Cardiac fibroblast (primary cell): ENCODE measurements around the gene DGCR6.
"Not testable (repeated sequence)": the region's sequence is repeated elsewhere in the genome, so short reads cannot be mapped to it uniquely, and the experiment has no call there.

Experiments used
- DNase-seq, 2 donors: peaks; one replicate each; pipeline versions ENCODE4 v3.0.0 to v3.0.0-alpha.2; 2010; ENCODE audit warnings: low read depth in 2 of 2
- H3K4me3 ChIP-seq, 2 donors: replicated peaks in 1 of 2; 1 replicate in 1 of 2; 2 replicates in 1 of 2; pipeline ENCODE4 v1.5.1; 2011; ENCODE audit warnings: low read depth in 2 of 2, low read length in 2 of 2, mild to moderate bottlenecking in 2 of 2, moderate library complexity in 1 of 2
- TF ChIP-seq, protein P1 (sequence below): IDR thresholded peaks from one replicate; pipeline ENCODE4 v1.5.1; 2011; ENCODE audit warnings: low read depth, mild to moderate bottlenecking, low read length, inconsistent platforms

DGCR6 gene

DNA sequence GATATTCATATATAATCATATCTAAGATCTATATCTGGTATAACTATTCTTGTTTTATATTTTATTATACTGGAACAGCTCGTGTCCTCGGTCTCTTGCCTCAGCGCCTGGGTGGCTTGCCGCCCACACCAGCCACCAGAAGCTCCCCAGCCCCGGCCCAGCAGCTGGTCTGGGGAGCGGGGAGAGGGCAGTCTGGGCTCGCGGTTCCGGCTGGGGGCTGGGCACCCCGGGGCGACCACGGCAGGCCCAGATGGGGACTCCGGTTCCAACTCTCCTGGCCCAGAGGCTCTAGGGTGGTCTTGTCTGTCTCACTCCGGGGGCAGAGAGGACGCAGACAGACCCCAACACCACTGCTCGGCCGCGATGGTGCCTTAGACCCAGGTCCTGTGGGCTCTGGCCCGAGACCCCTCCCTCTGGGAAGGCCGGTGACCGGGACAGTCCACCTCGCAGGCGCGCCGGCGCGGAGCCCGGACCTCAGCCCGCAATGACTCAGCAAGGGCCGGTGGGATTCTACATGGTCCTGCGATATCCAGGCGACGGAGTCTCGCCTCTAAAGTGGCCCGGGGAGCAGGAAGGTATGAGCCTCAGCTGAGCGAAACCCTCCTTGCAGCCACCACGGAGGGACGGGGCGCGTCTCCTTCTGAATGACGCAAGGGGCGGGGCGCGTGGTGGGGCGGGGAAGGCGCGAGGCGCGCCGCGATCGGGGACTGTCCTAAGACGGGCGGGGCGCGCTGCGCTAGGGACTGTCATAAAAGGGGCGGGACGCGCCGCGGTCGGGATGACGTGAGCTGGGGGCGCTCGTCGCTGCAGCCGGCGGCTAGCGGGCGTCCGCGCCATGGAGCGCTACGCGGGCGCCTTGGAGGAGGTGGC, at the start of gene DGCR6:
Gene DGCR6 (plus strand): TSS at position 781 of the 870 bp plus-strand sequence. CDS start 55 bp downstream, at position 836.
- TF ChIP-seq, protein P1, sequence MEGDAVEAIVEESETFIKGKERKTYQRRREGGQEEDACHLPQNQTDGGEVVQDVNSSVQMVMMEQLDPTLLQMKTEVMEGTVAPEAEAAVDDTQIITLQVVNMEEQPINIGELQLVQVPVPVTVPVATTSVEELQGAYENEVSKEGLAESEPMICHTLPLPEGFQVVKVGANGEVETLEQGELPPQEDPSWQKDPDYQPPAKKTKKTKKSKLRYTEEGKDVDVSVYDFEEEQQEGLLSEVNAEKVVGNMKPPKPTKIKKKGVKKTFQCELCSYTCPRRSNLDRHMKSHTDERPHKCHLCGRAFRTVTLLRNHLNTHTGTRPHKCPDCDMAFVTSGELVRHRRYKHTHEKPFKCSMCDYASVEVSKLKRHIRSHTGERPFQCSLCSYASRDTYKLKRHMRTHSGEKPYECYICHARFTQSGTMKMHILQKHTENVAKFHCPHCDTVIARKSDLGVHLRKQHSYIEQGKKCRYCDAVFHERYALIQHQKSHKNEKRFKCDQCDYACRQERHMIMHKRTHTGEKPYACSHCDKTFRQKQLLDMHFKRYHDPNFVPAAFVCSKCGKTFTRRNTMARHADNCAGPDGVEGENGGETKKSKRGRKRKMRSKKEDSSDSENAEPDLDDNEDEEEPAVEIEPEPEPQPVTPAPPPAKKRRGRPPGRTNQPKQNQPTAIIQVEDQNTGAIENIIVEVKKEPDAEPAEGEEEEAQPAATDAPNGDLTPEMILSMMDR = no peak
- DNase-seq = no peak
- no peak within 1 kb of the TSS for H3K4me3 ChIP-seq

DNA sequence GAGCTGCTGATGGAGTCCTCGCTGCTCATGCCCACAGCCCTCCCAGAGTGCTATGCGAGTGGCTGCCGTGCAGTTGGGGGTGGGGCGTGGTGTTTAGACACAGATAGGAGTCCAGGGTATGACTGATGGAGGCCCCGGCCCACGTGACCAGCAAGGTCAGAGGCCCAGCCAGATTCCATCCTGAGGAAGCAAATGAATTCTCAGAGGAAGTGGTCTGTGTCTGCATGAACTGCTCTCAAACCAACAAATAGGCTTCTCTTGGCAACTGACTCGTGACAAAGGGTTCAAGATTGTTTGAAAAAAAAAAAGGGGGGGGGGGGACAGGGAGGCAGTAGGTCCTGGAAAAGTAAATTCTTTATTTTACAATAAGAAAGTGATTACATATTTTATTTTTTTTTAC, 46.8 kb upstream of the DGCR6 start:
- H3K4me3 ChIP-seq, DNase-seq: not testable (repeated sequence)

DNA sequence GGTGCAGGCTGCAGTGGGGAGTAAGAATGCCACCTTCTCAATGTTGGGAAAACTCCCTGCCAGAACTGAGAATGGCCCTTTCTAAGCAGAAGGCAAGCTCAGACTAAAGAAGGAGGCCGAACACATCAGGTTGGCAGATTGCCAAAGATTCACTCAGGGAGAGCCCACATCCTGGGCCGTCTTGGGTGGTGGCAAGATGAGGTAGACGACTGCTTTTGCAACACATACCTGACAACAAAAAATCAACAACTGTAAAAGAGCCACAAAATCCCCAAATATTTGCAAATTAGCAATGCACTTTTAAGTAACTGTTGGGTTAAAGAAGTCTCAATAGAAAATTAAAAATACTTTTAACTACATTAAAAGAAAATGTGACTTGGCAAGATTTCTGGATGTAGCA, 24.9 kb upstream of the DGCR6 start:
- not testable (repeated sequence) for DNase-seq, H3K4me3 ChIP-seq

DNA sequence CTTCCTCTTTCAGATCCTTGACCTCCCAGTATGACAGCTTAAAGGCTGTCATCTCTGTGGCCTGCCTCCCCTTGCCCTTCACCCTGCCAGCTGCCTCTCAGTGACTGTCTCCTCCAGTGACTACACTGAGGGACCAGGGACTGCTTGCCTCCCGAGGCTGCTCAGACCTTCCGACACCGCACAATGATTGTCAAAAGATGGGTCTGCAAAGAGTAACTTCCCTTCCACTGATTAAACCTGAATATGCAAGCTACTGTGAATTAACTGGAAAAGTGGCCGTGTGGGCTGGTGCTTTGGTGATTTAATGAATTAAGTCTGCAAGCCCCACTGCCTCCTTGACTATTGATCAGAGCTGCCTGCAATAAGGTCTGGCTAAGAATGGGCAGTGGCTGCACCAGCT, 21.7 kb upstream of the DGCR6 start:
- not testable (repeated sequence) for H3K4me3 ChIP-seq, DNase-seq

DNA sequence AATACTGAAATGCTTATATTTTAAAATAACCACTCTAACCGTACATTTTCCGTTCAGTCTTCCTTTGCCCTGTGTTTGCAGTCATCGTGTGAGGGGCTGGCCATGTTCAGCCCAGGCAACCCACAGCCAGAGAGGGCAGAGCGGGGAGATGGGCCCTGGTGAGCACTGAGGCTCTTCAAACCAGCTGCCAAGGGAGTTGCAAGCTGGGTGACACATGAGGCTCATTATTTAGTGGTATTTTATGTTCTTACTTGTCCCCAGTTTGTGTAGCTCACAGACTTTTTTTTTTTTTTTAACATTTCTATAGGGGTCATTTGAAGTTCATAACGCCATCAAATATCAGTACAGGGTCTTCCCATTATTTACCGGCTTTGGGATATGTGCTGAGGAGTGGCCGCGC, 18.0 kb upstream of the DGCR6 start:
- H3K4me3 ChIP-seq = no peak overlapping the region
- TF ChIP-seq, protein P1 = no peak
- no peak for DNase-seq

DNA sequence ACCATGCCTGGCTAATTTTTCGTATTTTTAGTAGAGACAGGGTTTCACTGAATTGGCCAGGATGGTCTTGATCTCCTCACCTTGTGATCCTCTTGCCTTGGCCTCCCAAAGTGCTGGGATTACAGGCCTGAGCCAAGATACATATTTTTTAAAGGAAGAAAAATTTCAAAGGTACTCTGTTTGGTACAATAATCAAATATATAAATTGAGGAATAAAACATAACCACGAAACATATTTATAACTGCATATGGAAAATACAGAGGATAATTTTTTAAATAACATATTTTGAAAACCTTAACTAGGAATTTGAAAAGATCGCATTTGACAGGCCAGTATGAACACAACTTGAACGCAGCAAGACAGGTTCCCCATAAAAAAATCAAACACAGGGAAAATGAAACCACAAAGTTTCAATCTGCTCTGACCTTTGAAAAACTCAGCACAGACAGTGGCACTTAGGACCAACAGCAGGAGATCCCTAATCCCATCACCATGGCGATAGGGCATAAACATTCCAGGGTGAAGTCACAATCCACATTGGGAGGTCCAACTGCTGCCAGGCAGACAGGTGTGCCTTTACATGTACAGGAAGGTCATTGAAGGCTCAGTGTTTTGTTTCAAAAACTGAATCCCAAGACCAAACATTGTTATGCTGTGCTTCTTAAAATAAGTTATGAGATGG, 15.5 kb upstream of the DGCR6 start:
- DNase-seq, H3K4me3 ChIP-seq: not testable (repeated sequence)

DNA sequence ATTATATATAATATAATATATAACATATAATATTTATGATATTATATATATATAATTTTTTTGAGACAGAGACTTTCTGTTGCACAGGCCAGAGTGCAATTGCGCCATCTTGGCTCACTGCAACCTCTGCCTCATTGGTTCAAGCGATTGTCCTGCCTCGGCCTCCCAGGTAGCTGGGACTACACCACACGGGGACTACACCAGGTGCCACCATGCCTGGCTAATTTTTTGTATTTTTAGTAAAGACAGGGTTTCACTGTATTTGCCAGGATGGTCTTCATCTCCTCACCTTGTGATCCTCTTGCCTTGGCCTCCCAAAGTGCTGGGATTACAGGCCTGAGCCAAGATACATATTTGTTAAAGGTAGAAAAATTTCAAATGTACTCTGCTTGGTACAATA, 12.3 kb upstream of the DGCR6 start:
- DNase-seq, H3K4me3 ChIP-seq: not testable (repeated sequence)

DNA sequence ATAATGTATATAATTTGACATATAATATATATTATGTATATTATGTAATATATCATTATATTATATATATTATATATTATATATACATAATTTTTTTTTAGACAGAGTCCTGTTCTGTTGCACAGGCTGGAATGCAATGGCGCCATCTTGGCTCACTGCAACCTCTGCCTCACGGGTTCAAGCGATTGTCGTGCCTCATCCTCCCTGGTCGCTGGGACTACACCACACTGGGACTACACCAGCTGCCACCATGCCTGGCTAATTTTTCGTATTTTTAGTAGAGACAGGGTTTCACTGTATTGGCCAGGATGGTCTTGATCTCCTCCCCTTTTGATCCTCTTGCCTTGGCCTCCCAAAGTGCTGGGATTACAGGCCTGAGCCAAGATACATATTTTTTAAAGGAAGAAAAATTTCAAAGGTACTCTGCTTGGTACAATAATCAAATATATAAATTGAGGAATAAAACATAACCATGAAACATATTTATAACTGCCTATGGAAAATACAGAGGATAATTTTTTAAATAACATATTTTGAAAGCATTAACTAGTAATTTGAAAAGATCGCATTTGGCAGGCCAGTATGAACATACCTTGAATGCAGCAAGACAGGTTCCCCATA, 10.0 kb upstream of the DGCR6 start:
- not testable (repeated sequence) for DNase-seq, H3K4me3 ChIP-seq

DNA sequence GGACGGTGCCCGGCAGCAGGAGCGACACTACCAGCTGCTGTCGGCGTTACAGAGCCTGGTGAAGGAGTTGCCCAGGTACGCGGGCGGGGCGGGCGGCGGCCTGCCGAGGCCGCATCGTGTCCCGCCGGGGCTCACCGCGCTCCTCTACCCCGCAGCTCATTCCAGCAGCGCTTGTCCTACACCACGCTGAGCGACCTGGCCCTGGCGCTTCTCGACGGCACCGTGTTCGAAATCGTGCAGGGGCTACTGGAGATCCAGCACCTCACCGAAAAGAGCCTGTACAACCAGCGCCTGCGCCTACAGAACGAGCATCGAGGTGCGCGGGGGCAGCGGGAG, 258 bp downstream of the DGCR6 start:
- DNase-seq = not testable (repeated sequence)

DNA sequence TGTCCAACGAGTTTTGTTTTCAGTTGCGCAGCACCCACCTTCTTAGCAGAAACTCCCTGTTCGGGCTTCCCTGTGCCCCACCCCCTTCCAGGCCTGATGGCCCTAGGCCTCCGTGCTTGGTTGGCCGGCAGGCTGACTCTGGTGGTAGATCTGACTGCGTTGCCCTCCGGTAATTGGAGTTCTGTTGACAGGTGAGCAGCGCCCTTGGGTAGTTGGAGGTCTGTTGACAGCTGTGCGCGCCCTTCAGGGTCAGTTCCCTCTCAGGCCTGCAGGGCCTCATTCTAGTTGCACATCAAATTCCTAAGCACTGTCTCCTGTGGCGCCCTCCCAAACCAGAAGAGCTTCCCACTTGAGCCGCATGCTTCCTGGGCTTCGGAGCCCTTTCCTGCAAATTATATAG, 776 bp downstream of the DGCR6 start:
- DNase-seq = no peak
- TF ChIP-seq, protein P1 = no peak
- H3K4me3 ChIP-seq = no peak overlapping the region

More for the DNA sequence above, 258 bp downstream of the DGCR6 start:
- not testable (repeated sequence) for H3K4me3 ChIP-seq
